ENCODE measurements around the gene RNF8. TPM values are rescaled to one million over a fixed set of nuclear protein-coding genes. Genes with fewer than 3 reads are reported as not detected.
"Not testable (repeated sequence)": the region's sequence is repeated elsewhere in the genome, so short reads cannot be mapped to it uniquely, and the experiment has no call there.

Gene RNF8
- total RNA-seq (12.2 TPM), polyA plus RNA-seq (10 to 100 TPM; 14.6 to 21.9 (median 17.6) TPM)

- Mint-ChIP-seq H3K9me3 (no peaks in the 10 kb centered on the region), H3K27me3 (peaks cover 13% of the 10 kb centered on the region), H3K27ac (peak within 1 kb of the TSS; percentile 88 to 94 (median 88)), H3K4me3 (peak within 1 kb of the TSS; percentile 96 to 98 (median 97)), H3K36me3 (no peaks in the 10 kb centered on the region), H3K4me1 (peaks cover 14 to 43% (median 36%) of the 10 kb centered on the region in 4 donors)
- no peaks in the 10 kb centered on the region for H3K9me3 ChIP-seq (ENCODE audit: control insufficient read depth in 2 of 2, low read length in 2 of 2)
- H3K4me1 ChIP-seq (ENCODE audit: control insufficient read depth, insufficient read depth, low read length, poor library complexity, severe bottlenecking) = peaks cover 14% of the 10 kb centered on the region
- peak within 1 kb of the TSS; percentile 53 for H3K27ac ChIP-seq (ENCODE audit: insufficient read depth, low read length, poor library complexity, severe bottlenecking)
- DNase-seq = peak; percentile 78 to 90 (median 82)
- peak within 1 kb of the TSS; percentile 78 for H3K4me3 ChIP-seq (ENCODE audit: low read depth, low read length)
- H3K36me3 ChIP-seq (ENCODE audit: control insufficient read depth, insufficient read depth, low read length) = no peaks in the 10 kb centered on the region
- peak; percentile 89 to 94 for ATAC-seq (ENCODE audit: low read depth in 2 of 2)
- H3K27me3 ChIP-seq (ENCODE audit: control insufficient read depth, insufficient read depth, low read length) = no peaks in the 10 kb centered on the region
Observed at GRCh38 chr6:37353761-37354525, at the start of gene RNF8. RNF8 (plus strand) TSS chr6:37353983; CDS start chr6:37354165, 182 bp downstream.

- Mint-ChIP-seq H3K27ac (peak overlapping the region in 1 of 3 donors; percentile 48), H3K36me3 (peaks cover 46% of the 10 kb centered on the region), H3K4me3 (no peak overlapping the region), H3K4me1 (peaks cover 0 to 7% (median 0%) of the 10 kb centered on the region in 4 donors), H3K27me3 (no peaks in the 10 kb centered on the region), H3K9me3 (no peaks in the 10 kb centered on the region)
- Histone ChIP-seq H3K36me3 (ENCODE audit: control insufficient read depth, insufficient read depth, low read length) (peaks cover 40% of the 10 kb centered on the region), H3K27me3 (ENCODE audit: control insufficient read depth, insufficient read depth, low read length) (no peaks in the 10 kb centered on the region), H3K9me3 (ENCODE audit: control insufficient read depth in 2 of 2, low read length in 2 of 2) (no peaks in the 10 kb centered on the region), H3K4me1 (ENCODE audit: control insufficient read depth, insufficient read depth, low read length, poor library complexity, severe bottlenecking) (no peaks in the 10 kb centered on the region), H3K27ac (ENCODE audit: insufficient read depth, low read length, poor library complexity, severe bottlenecking) (no peak overlapping the region), H3K4me3 (ENCODE audit: low read depth, low read length) (no peak overlapping the region)
- DNase-seq = no peak
- ATAC-seq (ENCODE audit: low read depth in 2 of 2) = no peak
Observed at GRCh38 chr6:37304766-37305165, 49.0 kb upstream of the RNF8 start.

GRCh38 chr6:37305841-37306425 lies 47.9 kb upstream of the RNF8 start:
- no peak for DNase-seq
- H3K27me3 ChIP-seq (ENCODE audit: control insufficient read depth, insufficient read depth, low read length) = no peaks in the 10 kb centered on the region
- Mint-ChIP-seq H3K4me3 (no peak overlapping the region), H3K36me3 (peaks cover 43% of the 10 kb centered on the region), H3K4me1 (peaks cover 0 to 7% (median under 1%) of the 10 kb centered on the region in 4 donors), H3K27ac (no peak overlapping the region), H3K27me3 (no peaks in the 10 kb centered on the region), H3K9me3 (no peaks in the 10 kb centered on the region)
- H3K4me3 ChIP-seq (ENCODE audit: low read depth, low read length) = no peak overlapping the region
- H3K9me3 ChIP-seq (ENCODE audit: control insufficient read depth in 2 of 2, low read length in 2 of 2) = no peaks in the 10 kb centered on the region
- H3K27ac ChIP-seq (ENCODE audit: insufficient read depth, low read length, poor library complexity, severe bottlenecking) = no peak overlapping the region
- peaks cover 36% of the 10 kb centered on the region for H3K36me3 ChIP-seq (ENCODE audit: control insufficient read depth, insufficient read depth, low read length)
- H3K4me1 ChIP-seq (ENCODE audit: control insufficient read depth, insufficient read depth, low read length, poor library complexity, severe bottlenecking) = no peaks in the 10 kb centered on the region
- no peak for ATAC-seq (ENCODE audit: low read depth in 2 of 2)

GRCh38 chr6:37306624-37307222 lies 47.1 kb upstream of the RNF8 start:
- ATAC-seq (ENCODE audit: low read depth in 2 of 2) = no peak
- Histone ChIP-seq H3K9me3 (ENCODE audit: control insufficient read depth in 2 of 2, low read length in 2 of 2) (no peaks in the 10 kb centered on the region), H3K4me1 (ENCODE audit: control insufficient read depth, insufficient read depth, low read length, poor library complexity, severe bottlenecking) (no peaks in the 10 kb centered on the region), H3K4me3 (ENCODE audit: low read depth, low read length) (no peak overlapping the region), H3K36me3 (ENCODE audit: control insufficient read depth, insufficient read depth, low read length) (peaks cover 29% of the 10 kb centered on the region), H3K27me3 (ENCODE audit: control insufficient read depth, insufficient read depth, low read length) (no peaks in the 10 kb centered on the region), H3K27ac (ENCODE audit: insufficient read depth, low read length, poor library complexity, severe bottlenecking) (no peak overlapping the region)
- Mint-ChIP-seq H3K9me3 (no peaks in the 10 kb centered on the region), H3K4me3 (no peak overlapping the region), H3K27me3 (no peaks in the 10 kb centered on the region), H3K36me3 (peaks cover 36% of the 10 kb centered on the region), H3K4me1 (peaks cover 0 to 7% (median 3%) of the 10 kb centered on the region in 4 donors), H3K27ac (no peak overlapping the region)
- no peak for DNase-seq

- H3K36me3 ChIP-seq (ENCODE audit: control insufficient read depth, insufficient read depth, low read length) = peaks cover 25% of the 10 kb centered on the region
- H3K4me1 Mint-ChIP-seq; H3K27ac ChIP-seq (ENCODE audit: insufficient read depth, low read length, poor library complexity, severe bottlenecking); ATAC-seq (ENCODE audit: low read depth in 2 of 2); H3K27me3 Mint-ChIP-seq; H3K27ac Mint-ChIP-seq; H3K9me3 ChIP-seq (ENCODE audit: control insufficient read depth in 2 of 2, low read length in 2 of 2); H3K4me1 ChIP-seq (ENCODE audit: control insufficient read depth, insufficient read depth, low read length, poor library complexity, severe bottlenecking); DNase-seq; H3K9me3 Mint-ChIP-seq; H3K4me3 Mint-ChIP-seq; H3K27me3 ChIP-seq (ENCODE audit: control insufficient read depth, insufficient read depth, low read length); H3K4me3 ChIP-seq (ENCODE audit: low read depth, low read length): not testable (repeated sequence)
- H3K36me3 Mint-ChIP-seq = peaks cover 31% of the 10 kb centered on the region
Observed at GRCh38 chr6:37307484-37307883, 46.3 kb upstream of the RNF8 start.

GRCh38 chr6:37308069-37308815 lies 45.5 kb upstream of the RNF8 start:
- Mint-ChIP-seq H3K36me3 (peaks cover 30% of the 10 kb centered on the region), H3K9me3 (no peaks in the 10 kb centered on the region), H3K27me3 (no peaks in the 10 kb centered on the region), H3K4me3 (no peak overlapping the region), H3K27ac (no peak overlapping the region), H3K4me1 (peaks cover 0 to 6% (median under 1%) of the 10 kb centered on the region in 4 donors)
- no peaks in the 10 kb centered on the region for H3K9me3 ChIP-seq (ENCODE audit: control insufficient read depth in 2 of 2, low read length in 2 of 2)
- H3K27ac ChIP-seq (ENCODE audit: insufficient read depth, low read length, poor library complexity, severe bottlenecking) = no peak overlapping the region
- H3K4me3 ChIP-seq (ENCODE audit: low read depth, low read length) = no peak overlapping the region
- H3K4me1 ChIP-seq (ENCODE audit: control insufficient read depth, insufficient read depth, low read length, poor library complexity, severe bottlenecking) = no peaks in the 10 kb centered on the region
- DNase-seq (no peak), ATAC-seq (ENCODE audit: low read depth in 2 of 2) (no peak)
- H3K36me3 ChIP-seq (ENCODE audit: control insufficient read depth, insufficient read depth, low read length) = peaks cover 22% of the 10 kb centered on the region
- H3K27me3 ChIP-seq (ENCODE audit: control insufficient read depth, insufficient read depth, low read length) = no peaks in the 10 kb centered on the region

GRCh38 chr6:37309046-37309445 lies 44.7 kb upstream of the RNF8 start:
- no peak overlapping the region for H3K27ac ChIP-seq (ENCODE audit: insufficient read depth, low read length, poor library complexity, severe bottlenecking)
- Mint-ChIP-seq H3K4me3 (no peak overlapping the region), H3K27me3 (no peaks in the 10 kb centered on the region), H3K4me1 (peaks cover 0 to 6% (median under 1%) of the 10 kb centered on the region in 4 donors), H3K36me3 (peaks cover 29% of the 10 kb centered on the region), H3K27ac (peak overlapping the region in 1 of 3 donors; percentile 18), H3K9me3 (no peaks in the 10 kb centered on the region)
- ATAC-seq (ENCODE audit: low read depth in 2 of 2) (no peak), DNase-seq (no peak)
- no peak overlapping the region for H3K4me3 ChIP-seq (ENCODE audit: low read depth, low read length)
- H3K4me1 ChIP-seq (ENCODE audit: control insufficient read depth, insufficient read depth, low read length, poor library complexity, severe bottlenecking) = no peaks in the 10 kb centered on the region
- peaks cover 23% of the 10 kb centered on the region for H3K36me3 ChIP-seq (ENCODE audit: control insufficient read depth, insufficient read depth, low read length)
- H3K27me3 ChIP-seq (ENCODE audit: control insufficient read depth, insufficient read depth, low read length) = no peaks in the 10 kb centered on the region
- H3K9me3 ChIP-seq (ENCODE audit: control insufficient read depth in 2 of 2, low read length in 2 of 2) = no peaks in the 10 kb centered on the region
